AG04450 (cell line): ENCODE results near the gene CLMP. TPM values are rescaled to one million over a fixed set of nuclear protein-coding genes. Genes with fewer than 3 reads are reported as not detected.
"Not testable (repeated sequence)": the region's sequence is repeated elsewhere in the genome, so short reads cannot be mapped to it uniquely, and the experiment has no call there.

Experiments
- CTCF ChIA-PET: fragments of 300-600, 350-600 bp; formaldehyde crosslinking; extraction: SDS; loops from one replicate; lab custom pipeline; 2022; ENCODE audit warnings: antibody characterized with exemption, inconsistent platforms; lab: Charles Lee
- POLR2A ChIA-PET: fragments of 350-600 bp; formaldehyde crosslinking; extraction: SDS; loops from one replicate; lab custom pipeline; 2021; ENCODE audit warnings: antibody characterized with exemption, inconsistent platforms; lab: Yijun Ruan, JAX
- DNase-seq: peaks from one replicate; pipeline ENCODE4 v3.0.0-alpha.2; 2011; ENCODE audit warnings: low read depth, low spot score
- H3K27ac ChIP-seq: one replicate; pipeline ENCODE4 v1.5.1; 2012; ENCODE audit warnings: low read depth, low read length, control low read depth
- H3K27me3 ChIP-seq: one replicate; pipeline ENCODE4 v1.6.0; 2012; ENCODE audit warnings: low read length; ENCODE audit not compliant: control insufficient read depth, insufficient read depth
- H3K4me3 ChIP-seq: 2 replicates; pipeline ENCODE4 v1.5.1; 2011; ENCODE audit warnings: mild to moderate bottlenecking, low read depth, low read length, control low read depth
- H3K9me3 ChIP-seq: 2 replicates; pipeline ENCODE4 v1.5.1; 2012; ENCODE audit warnings: low read length; ENCODE audit not compliant: control insufficient read depth, insufficient read depth
- CTCF ChIP-seq: IDR thresholded peaks from 2 replicates; pipeline ENCODE4 v1.5.1; 2011; ENCODE audit warnings: low read depth, low read length, control low read depth, inconsistent platforms
- polyA plus RNA-seq: library from polyadenylated mRNA; depleted of rRNA; stranded (reverse); fragments of >200 nt; gene quantifications from 2 replicates; pipeline ENCODE4 v1.2.3, GENCODE V29; 2011

CLMP gene
- polyA plus RNA-seq, 1 experiment, result 288 TPM

GRCh38 chr11:123132881-123133280, 62.2 kb downstream of the CLMP start:
- H3K4me3 ChIP-seq, result no peak overlapping the region
- no peak overlapping the region for H3K27ac ChIP-seq
- no peaks in the 10 kb centered on the region for H3K9me3 ChIP-seq
- no peak for TF ChIP-seq CTCF
- ChIA-PET POLR2A (no interaction called here), CTCF (no interaction called here)
- H3K27me3 ChIP-seq, result no peaks in the 10 kb centered on the region
- no peak for DNase-seq

- H3K9me3 ChIP-seq, H3K27ac ChIP-seq, H3K27me3 ChIP-seq, H3K4me3 ChIP-seq, CTCF ChIA-PET, DNase-seq: not testable (repeated sequence)
- POLR2A ChIA-PET, result interaction anchor here (1.3 kb wide), 1 partner anchor 129 kb away, joined by 3 read pairs; no protein-coding TSS in a partner anchor
Measured at GRCh38 chr11:123132034-123132766, 62.8 kb downstream of the CLMP start.

GRCh38 chr11:123129920-123130319, 65.1 kb downstream of the CLMP start:
- H3K27me3 ChIP-seq, result no peaks in the 10 kb centered on the region
- no peaks in the 10 kb centered on the region for H3K9me3 ChIP-seq
- POLR2A ChIA-PET, result interaction anchor here (1.2 kb wide), 1 partner anchor 68 kb away, joined by 3 read pairs; no protein-coding TSS in a partner anchor
- peak overlapping the region; percentile 95 for H3K27ac ChIP-seq
- CTCF ChIA-PET, result interaction anchor here (0.6 to 2.2 kb wide), 2 partner anchors 117 to 120 kb away, joined by 3 to 9 read pairs; no protein-coding TSS in a partner anchor
- TF ChIP-seq CTCF, result no peak
- H3K4me3 ChIP-seq, result no peak overlapping the region
- peak; percentile 58 for DNase-seq

- POLR2A ChIA-PET, result no interaction called here
- Histone ChIP-seq H3K9me3 (no peaks in the 10 kb centered on the region), H3K4me3 (no peak overlapping the region), H3K27me3 (no peaks in the 10 kb centered on the region), H3K27ac (no peak overlapping the region)
- no peak for TF ChIP-seq CTCF
- DNase-seq, result no peak
- CTCF ChIA-PET, result interaction anchor here (0.6 kb wide), 1 partner anchor 29 kb away, joined by 7 read pairs; no protein-coding TSS in a partner anchor
Measured at GRCh38 chr11:123125169-123125568, 69.9 kb downstream of the CLMP start.

- no peak for TF ChIP-seq CTCF
- Histone ChIP-seq H3K27me3 (no peaks in the 10 kb centered on the region), H3K27ac (peak overlapping the region; percentile 75), H3K9me3 (no peaks in the 10 kb centered on the region), H3K4me3 (no peak overlapping the region)
- ChIA-PET POLR2A (interaction anchor here (0.6 kb wide), 1 partner anchor 44 kb away, joined by 3 read pairs; no protein-coding TSS in a partner anchor), CTCF (interaction anchor here (1.1 to 2.7 kb wide), 4 partner anchors 11 to 138 kb away, joined by 4 to 17 read pairs (median 12); no protein-coding TSS in a partner anchor)
- DNase-seq, result no peak
Measured at GRCh38 chr11:123122852-123123251, 72.2 kb downstream of the CLMP start.
